Smooth muscle cell (in vitro differentiated cells): ENCODE data around the gene CIT. TPM values are rescaled to one million over a fixed set of nuclear protein-coding genes. Genes with fewer than 3 reads are reported as not detected.
"Not testable (repeated sequence)": the region's sequence is repeated elsewhere in the genome, so short reads cannot be mapped to it uniquely, and the experiment has no call there.

Experiments
- DNase-seq: peaks from one replicate; lab custom pipeline; 2025; ENCODE audit not compliant: unreplicated experiment; lab: John Stamatoyannopoulos, UW
- H2AFZ ChIP-seq: fragments of 200-600 bp; sonication (generic); 2 replicates; pipeline ENCODE4 v1.6.0; 2016; ENCODE audit warnings: antibody characterized with exemption, low read depth, mild to moderate bottlenecking
- H3F3A ChIP-seq: fragments of 200-600 bp; sonication (generic); 2 replicates; pipeline ENCODE4 v1.6.0; 2017; ENCODE audit warnings: antibody characterized with exemption, low read depth
- H3K27ac ChIP-seq: fragments of 200-600 bp; sonication (generic); 2 replicates; pipeline ENCODE4 v1.5.1; 2016; ENCODE audit warnings: low read depth, mild to moderate bottlenecking
- H3K27me3 ChIP-seq: fragments of 200-600 bp; sonication (generic); 2 replicates; pipeline ENCODE4 v1.6.1; 2016; ENCODE audit warnings: low read depth, mild to moderate bottlenecking
- H3K36me3 ChIP-seq: fragments of 200-600 bp; sonication (generic); 2 replicates; pipeline ENCODE4 v1.5.1; 2016; ENCODE audit warnings: low read depth
- H3K4me1 ChIP-seq: fragments of 200-600 bp; sonication (generic); 2 replicates; pipeline ENCODE4 v1.5.1; 2016; ENCODE audit warnings: low read depth
- H3K4me2 ChIP-seq: fragments of 200-600 bp; sonication (generic); 2 replicates; pipeline ENCODE4 v1.6.0; 2016; ENCODE audit warnings: mild to moderate bottlenecking
- H3K4me3 ChIP-seq: fragments of 200-600 bp; sonication (generic); 2 replicates; pipeline ENCODE4 v1.5.1; 2016; ENCODE audit warnings: mild to moderate bottlenecking
- H3K79me2 ChIP-seq: fragments of 200-600 bp; sonication (generic); 2 replicates; pipeline ENCODE4 v1.6.0; 2016; ENCODE audit warnings: low read depth, mild to moderate bottlenecking
- H3K9ac ChIP-seq: fragments of 200-600 bp; sonication (generic); 2 replicates; pipeline ENCODE4 v1.6.0; 2016; ENCODE audit warnings: low read depth
- H3K9me3 ChIP-seq: fragments of 200-600 bp; sonication (generic); replicated peaks from 2 replicates; pipeline ENCODE4 v1.5.1; 2016; ENCODE audit warnings: low read depth
- H4K20me1 ChIP-seq: fragments of 200-600 bp; sonication (generic); 2 replicates; pipeline ENCODE4 v1.6.0; 2016; ENCODE audit warnings: low read depth
- CTCF ChIP-seq: fragments of 200-600 bp; sonication (generic); IDR thresholded peaks from 2 replicates; pipeline ENCODE4 v1.5.1; 2017; ENCODE audit warnings: borderline replicate concordance, mild to moderate bottlenecking, antibody characterized with exemption; ENCODE audit not compliant: insufficient read depth, poor library complexity, severe bottlenecking
- WGBS: methylation state at CpG from one replicate; pipeline ENCODE4 v1.1.7; 2016; ENCODE audit warnings: low lambda C conversion rate; 5-methylcytosine and 5-hydroxymethylcytosine counted together
- polyA plus RNA-seq: library from polyadenylated mRNA; unstranded; fragments of >200 nt; fragmentation: Nextera tagmentation; extraction: Ambion mirVana; gene quantifications from 2 replicates; pipeline ENCODE4 v1.2.1, GENCODE V29; 2016
- total RNA-seq: library from RNA; depleted of rRNA; stranded (reverse); fragments of >200 nt; gene quantifications from 2 replicates; pipeline ENCODE4 v1.2.3, GENCODE V29; 2014

The CIT gene
- total and polyA plus RNA-seq, 2 experiments from 2014 or later: 3.2 to 9.1 TPM

GRCh38 chr12:119710374-119710964, 166.7 kb downstream of the CIT start:
- H3K27ac ChIP-seq: no peak overlapping the region
- TF ChIP-seq CTCF: no peak
- 91% methylated on average over 11 of the region's 11 CpGs for WGBS
- no peaks in the 10 kb centered on the region for H4K20me1 ChIP-seq
- no peaks in the 10 kb centered on the region for H3K36me3 ChIP-seq
- no peaks in the 10 kb centered on the region for H3K79me2 ChIP-seq
- H3K4me1 ChIP-seq: no peaks in the 10 kb centered on the region
- no peak overlapping the region for H3K4me2 ChIP-seq
- H3F3A ChIP-seq: no peaks in the 10 kb centered on the region
- H2AFZ ChIP-seq: no peak overlapping the region
- H3K9me3 ChIP-seq: no peaks in the 10 kb centered on the region
- H3K9ac ChIP-seq: no peak overlapping the region
- DNase-seq: no peak
- H3K4me3 ChIP-seq: no peak overlapping the region
- H3K27me3 ChIP-seq: no peaks in the 10 kb centered on the region

- WGBS: 88% methylated on average over 1 of the region's 1 CpG
- H3K9ac ChIP-seq: not testable (repeated sequence)
Observed at GRCh38 chr12:119706427-119706826, 170.7 kb downstream of the CIT start.

GRCh38 chr12:119705182-119705581, 171.9 kb downstream of the CIT start:
- no peak overlapping the region for H3K27ac ChIP-seq
- no peak overlapping the region for H3K9ac ChIP-seq
- no peak overlapping the region for H2AFZ ChIP-seq
- no peak for TF ChIP-seq CTCF
- H3K4me1 ChIP-seq: no peaks in the 10 kb centered on the region
- no peaks in the 10 kb centered on the region for H3K9me3 ChIP-seq
- H3K4me2 ChIP-seq: no peak overlapping the region
- WGBS: 96% methylated on average over 7 of the region's 7 CpGs
- no peaks in the 10 kb centered on the region for H3K79me2 ChIP-seq
- no peaks in the 10 kb centered on the region for H3F3A ChIP-seq
- H3K4me3 ChIP-seq: no peak overlapping the region
- no peak for DNase-seq
- no peaks in the 10 kb centered on the region for H3K27me3 ChIP-seq
- no peaks in the 10 kb centered on the region for H4K20me1 ChIP-seq
- no peaks in the 10 kb centered on the region for H3K36me3 ChIP-seq

More at GRCh38 chr12:119706427-119706826, 170.7 kb downstream of the CIT start:
- not testable (repeated sequence) for H4K20me1 ChIP-seq, H3K27ac ChIP-seq, H2AFZ ChIP-seq, H3K79me2 ChIP-seq, H3K36me3 ChIP-seq, H3F3A ChIP-seq, H3K4me1 ChIP-seq, H3K9me3 ChIP-seq, DNase-seq, H3K27me3 ChIP-seq, H3K4me3 ChIP-seq, H3K4me2 ChIP-seq

GRCh38 chr12:119704065-119704747, 172.9 kb downstream of the CIT start:
- no peak overlapping the region for H2AFZ ChIP-seq
- WGBS: 89% methylated on average over 16 of the region's 16 CpGs

More at GRCh38 chr12:119704065-119704747, 172.9 kb downstream of the CIT start:
- H3K79me2 ChIP-seq: no peaks in the 10 kb centered on the region
- TF ChIP-seq CTCF: no peak
- no peaks in the 10 kb centered on the region for H4K20me1 ChIP-seq
- no peaks in the 10 kb centered on the region for H3K4me1 ChIP-seq
- DNase-seq: no peak
- no peak overlapping the region for H3K4me3 ChIP-seq
- H3K4me2 ChIP-seq: no peak overlapping the region
- H3F3A ChIP-seq: no peaks in the 10 kb centered on the region
- H3K27me3 ChIP-seq: no peaks in the 10 kb centered on the region
- no peak overlapping the region for H3K9ac ChIP-seq
- no peak overlapping the region for H3K27ac ChIP-seq
- H3K36me3 ChIP-seq: no peaks in the 10 kb centered on the region
- no peaks in the 10 kb centered on the region for H3K9me3 ChIP-seq
